GM21723 (cell line): ENCODE measurements around the gene SGCA.

ENCODE experiments used
- ATAC-seq: cut with Tn5 transposase; IDR thresholded peaks from one replicate; pipeline ENCODE4 v1.9.1; 2021; ENCODE audit warnings: mild to moderate bottlenecking, moderate library complexity; ENCODE audit not compliant: unreplicated experiment

Gene SGCA

GRCh38 chr17:50134206-50135110 is 31.3 kb upstream of the SGCA start:
- ATAC-seq, result no peak

GRCh38 chr17:50135316-50136095 is 30.3 kb upstream of the SGCA start:
- no peak for ATAC-seq

- ATAC-seq, result no peak
Measured at GRCh38 chr17:50136096-50136687, 29.6 kb upstream of the SGCA start.

GRCh38 chr17:50137042-50137441 is 28.8 kb upstream of the SGCA start:
- no peak for ATAC-seq

GRCh38 chr17:50139185-50139783 is 26.5 kb upstream of the SGCA start:
- no peak for ATAC-seq

- peak; percentile 49 for ATAC-seq
Measured at GRCh38 chr17:50139950-50140885, 25.6 kb upstream of the SGCA start.

GRCh38 chr17:50141026-50141744 is 24.6 kb upstream of the SGCA start:
- no peak for ATAC-seq

GRCh38 chr17:50141745-50142110 is 24.1 kb upstream of the SGCA start:
- no peak for ATAC-seq

GRCh38 chr17:50143461-50144176 is 22.2 kb upstream of the SGCA start:
- ATAC-seq, result no peak

- ATAC-seq, result no peak
Measured at GRCh38 chr17:50144355-50144754, 21.4 kb upstream of the SGCA start.

- ATAC-seq, result no peak
Measured at GRCh38 chr17:50144845-50145531, 20.8 kb upstream of the SGCA start.

GRCh38 chr17:50145532-50146229 is 20.1 kb upstream of the SGCA start:
- no peak for ATAC-seq

- no peak for ATAC-seq
Measured at GRCh38 chr17:50146230-50146926, 19.4 kb upstream of the SGCA start.

- no peak for ATAC-seq
Measured at GRCh38 chr17:50146927-50147665, 18.7 kb upstream of the SGCA start.

GRCh38 chr17:50147841-50148225 is 18.0 kb upstream of the SGCA start:
- ATAC-seq, result no peak
